NT2/D1 (cell line): ENCODE data around the gene UBE2Z.
A peak's percentile ranks its signal among the peaks of the same experiment; 100 is the strongest.

Experiments
- DNase-seq: peaks from one replicate; pipeline ENCODE4 v3.0.0-alpha.2; 2011; ENCODE audit warnings: low read depth, low spot score
- H3K27me3 ChIP-seq: 2 replicates; pipeline ENCODE4 v1.6.0; 2011; ENCODE audit warnings: mild to moderate bottlenecking; ENCODE audit not compliant: insufficient read length, insufficient read depth
- H3K36me3 ChIP-seq: 2 replicates; pipeline ENCODE4 v1.6.1; 2011; ENCODE audit warnings: mild to moderate bottlenecking, low read length, mixed read lengths; ENCODE audit not compliant: insufficient read depth, insufficient read length
- H3K4me1 ChIP-seq: 2 replicates; pipeline ENCODE4 v1.5.1; 2011; ENCODE audit not compliant: insufficient read depth, insufficient read length
- H3K4me3 ChIP-seq: 2 replicates; pipeline ENCODE4 v1.5.1; 2011; ENCODE audit warnings: low read depth; ENCODE audit not compliant: insufficient read length
- H3K9ac ChIP-seq: 2 replicates; pipeline ENCODE4 v1.6.0; 2011; ENCODE audit warnings: low read depth; ENCODE audit not compliant: insufficient read length
- H3K9me3 ChIP-seq: 2 replicates; pipeline ENCODE4 v1.5.1; 2011; ENCODE audit warnings: mild to moderate bottlenecking, low read length; ENCODE audit not compliant: insufficient read depth
- SUZ12 ChIP-seq: IDR thresholded peaks from 2 replicates; pipeline ENCODE4 v1.6.1; 2011; ENCODE audit not compliant: insufficient read length, insufficient read depth; ENCODE audit errors: extremely low read depth
- YY1 ChIP-seq: IDR thresholded peaks from 2 replicates; pipeline ENCODE4 v1.6.1; 2011; ENCODE audit not compliant: insufficient read length, insufficient read depth
- ZNF274 ChIP-seq: IDR thresholded peaks from 2 replicates; pipeline ENCODE4 v1.6.1; 2011; ENCODE audit warnings: mild to moderate bottlenecking, low read depth, low read length

UBE2Z gene

GRCh38 chr17:48890086-48890485 is 18.1 kb upstream of the UBE2Z start:
- Histone ChIP-seq H3K27me3 (no peaks in the 10 kb centered on the region), H3K4me3 (no peak overlapping the region), H3K9me3 (no peaks in the 10 kb centered on the region), H3K36me3 (peaks cover 14% of the 10 kb centered on the region), H3K4me1 (peaks cover 2% of the 10 kb centered on the region), H3K9ac (no peak overlapping the region)
- TF ChIP-seq ZNF274, result no peak
- TF ChIP-seq YY1, result no peak
- TF ChIP-seq SUZ12, result no peak
- DNase-seq, result no peak

DNA sequence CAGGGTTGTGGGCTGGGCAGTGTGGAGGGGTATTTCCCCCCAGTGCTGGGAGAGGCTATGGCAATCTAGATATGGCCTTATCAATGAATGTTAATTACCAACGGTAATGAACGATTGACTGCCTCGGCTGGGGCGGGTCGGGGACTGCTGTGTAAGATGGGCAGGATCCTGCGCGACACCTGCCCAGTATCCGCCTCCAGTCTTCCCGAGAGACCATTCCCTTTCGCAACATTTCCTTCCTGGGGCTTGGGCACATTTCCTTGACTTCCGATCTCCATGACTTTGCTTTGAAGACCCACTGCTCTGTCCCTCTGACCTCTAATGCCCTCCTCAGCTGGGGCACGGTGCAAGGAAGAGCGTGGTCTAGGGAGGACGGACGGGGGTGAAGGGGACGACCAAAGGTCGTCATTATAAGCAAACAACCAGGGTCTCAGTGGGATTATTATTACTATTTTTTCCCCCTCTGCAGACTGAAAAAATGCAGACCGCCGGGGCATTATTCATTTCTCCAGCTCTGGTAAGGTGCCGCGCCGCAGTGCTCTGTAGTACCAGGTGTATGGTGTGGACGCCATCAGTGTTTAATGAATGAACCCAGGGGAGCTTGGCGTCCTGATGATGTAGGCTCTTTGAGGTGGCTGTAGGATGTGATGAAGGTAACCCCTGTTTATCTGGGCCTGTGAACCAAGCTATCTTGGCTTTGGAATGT is 15.1 kb upstream of the UBE2Z start:
- H3K4me1 ChIP-seq, result peaks cover 2% of the 10 kb centered on the region
- peak overlapping the region; percentile 96 for H3K4me3 ChIP-seq
- H3K36me3 ChIP-seq, result peaks cover 40% of the 10 kb centered on the region
- TF ChIP-seq YY1, result no peak
- no peak for TF ChIP-seq SUZ12
- TF ChIP-seq ZNF274, result no peak
- no peak for DNase-seq
- H3K9ac ChIP-seq, result peak overlapping the region; percentile 92
- no peaks in the 10 kb centered on the region for H3K9me3 ChIP-seq
- H3K27me3 ChIP-seq, result no peaks in the 10 kb centered on the region

GRCh38 chr17:48893646-48894508 is 14.3 kb upstream of the UBE2Z start:
- peak overlapping the region; percentile 92 for H3K9ac ChIP-seq
- no peaks in the 10 kb centered on the region for H3K9me3 ChIP-seq
- H3K36me3 ChIP-seq, result peaks cover 45% of the 10 kb centered on the region
- H3K4me3 ChIP-seq, result peak overlapping the region; percentile 96
- TF ChIP-seq SUZ12 (no peak), ZNF274 (no peak), YY1 (no peak)
- H3K4me1 ChIP-seq, result peaks cover 2% of the 10 kb centered on the region
- H3K27me3 ChIP-seq, result no peaks in the 10 kb centered on the region
- DNase-seq, result no peak

DNA sequence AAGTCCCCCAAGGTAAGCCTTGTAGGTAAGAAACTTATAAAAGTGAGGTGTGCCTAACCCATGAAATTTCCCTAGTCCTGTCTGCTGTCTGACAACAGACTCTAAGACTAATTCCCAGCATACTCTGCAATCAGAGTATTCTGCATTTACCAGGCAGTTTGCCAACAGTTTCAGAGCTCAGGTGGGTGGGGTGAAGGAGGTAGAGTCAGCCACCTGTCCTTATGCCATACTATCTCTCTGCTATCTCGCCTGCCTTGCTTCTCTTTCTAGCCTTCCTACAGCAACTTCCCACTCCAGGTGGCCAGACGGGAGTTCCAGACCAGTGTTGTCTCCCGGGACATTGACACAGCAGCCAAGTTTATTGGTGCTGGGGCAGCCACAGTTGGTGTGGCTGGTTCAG is 13.3 kb upstream of the UBE2Z start:
- Histone ChIP-seq H3K27me3 (no peaks in the 10 kb centered on the region), H3K4me3 (no peak overlapping the region), H3K36me3 (peaks cover 48% of the 10 kb centered on the region), H3K9ac (no peak overlapping the region), H3K9me3 (no peaks in the 10 kb centered on the region), H3K4me1 (peaks cover 2% of the 10 kb centered on the region)
- no peak for DNase-seq
- no peak for TF ChIP-seq ZNF274

- TF ChIP-seq YY1 (no peak), SUZ12 (no peak), ZNF274 (no peak)
- no peak for DNase-seq
Observed at GRCh38 chr17:48901241-48901640, 7.0 kb upstream of the UBE2Z start.

DNA sequence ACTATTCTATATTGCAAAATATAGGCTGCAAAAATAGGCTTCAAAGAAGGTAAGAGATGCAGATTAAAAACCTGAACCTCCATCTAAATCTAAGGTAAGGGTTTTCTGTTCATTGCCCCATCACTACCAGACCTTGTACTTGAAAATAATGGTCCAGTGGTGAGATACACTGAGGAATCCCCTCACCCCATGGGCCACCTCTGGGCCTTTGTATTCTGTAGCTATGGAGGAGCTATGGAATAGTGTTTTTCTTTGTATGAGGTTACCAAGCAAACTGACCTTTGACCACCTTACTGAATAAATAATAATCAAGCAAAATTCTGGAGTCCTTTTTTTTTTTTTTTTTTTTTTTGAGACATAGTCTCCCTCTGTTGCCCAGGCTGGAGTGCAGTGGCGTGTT is 4.8 kb upstream of the UBE2Z start:
- no peaks in the 10 kb centered on the region for H3K9me3 ChIP-seq
- TF ChIP-seq ZNF274 (no peak), YY1 (no peak), SUZ12 (no peak)
- no peaks in the 10 kb centered on the region for H3K27me3 ChIP-seq
- no peak overlapping the region for H3K4me3 ChIP-seq
- no peaks in the 10 kb centered on the region for H3K4me1 ChIP-seq
- no peak overlapping the region for H3K9ac ChIP-seq
- DNase-seq, result no peak
- H3K36me3 ChIP-seq, result peaks cover 12% of the 10 kb centered on the region

More at GRCh38 chr17:48901241-48901640, 7.0 kb upstream of the UBE2Z start:
- Histone ChIP-seq H3K9ac (peak overlapping the region; percentile 6), H3K27me3 (no peaks in the 10 kb centered on the region), H3K9me3 (no peaks in the 10 kb centered on the region), H3K4me3 (no peak overlapping the region), H3K4me1 (no peaks in the 10 kb centered on the region), H3K36me3 (peaks cover 30% of the 10 kb centered on the region)

DNA sequence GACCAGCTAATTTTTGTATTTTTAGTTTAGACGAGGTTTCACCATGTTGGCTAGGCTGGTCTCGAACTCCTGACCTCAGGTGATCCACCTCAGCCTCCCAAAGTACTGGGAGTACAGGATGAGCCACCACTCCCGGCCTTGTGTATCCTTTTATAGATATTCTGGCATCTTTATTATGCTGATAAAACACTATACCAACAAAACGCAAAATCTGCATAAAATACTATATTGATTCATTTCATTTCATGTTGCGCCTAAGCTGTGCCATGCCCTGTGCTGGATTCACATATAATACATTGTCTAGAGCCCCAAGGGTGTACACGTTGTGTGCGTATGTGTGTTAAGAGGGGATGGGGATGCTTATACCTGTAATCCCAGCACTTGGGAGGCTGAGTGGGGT is 3.8 kb upstream of the UBE2Z start:
- Histone ChIP-seq H3K4me3 (no peak overlapping the region), H3K4me1 (no peaks in the 10 kb centered on the region), H3K36me3 (peaks cover 8% of the 10 kb centered on the region), H3K27me3 (no peaks in the 10 kb centered on the region), H3K9me3 (no peaks in the 10 kb centered on the region), H3K9ac (no peak overlapping the region)
- DNase-seq, result no peak
- no peak for TF ChIP-seq ZNF274
- no peak for TF ChIP-seq SUZ12
- TF ChIP-seq YY1, result no peak
